Ishikawa (cell line): Measurements from ENCODE around the gene RNH1.

Experiments
- CEBPB ChIP-seq: IDR thresholded peaks from 2 replicates; pipeline ENCODE4 v1.6.1; 2012
- CREB1 ChIP-seq: IDR thresholded peaks from 2 replicates; pipeline ENCODE4 v1.6.1; 2012; ENCODE audit warnings: low read depth
- EGR1 ChIP-seq: IDR thresholded peaks from 2 replicates; pipeline ENCODE4 v1.6.1; 2012
- EP300 ChIP-seq: IDR thresholded peaks from 2 replicates; pipeline ENCODE4 v1.6.1; 2012; ENCODE audit warnings: borderline replicate concordance
- FOXM1 ChIP-seq: IDR thresholded peaks from 2 replicates; pipeline ENCODE4 v1.6.1; 2012; ENCODE audit warnings: low read depth, borderline replicate concordance
- MAX ChIP-seq: IDR thresholded peaks from 2 replicates; pipeline ENCODE4 v1.6.1; 2012
- NFIC ChIP-seq: IDR thresholded peaks from 2 replicates; pipeline ENCODE4 v1.6.1; 2012
- RAD21 ChIP-seq: IDR thresholded peaks from 2 replicates; pipeline ENCODE4 v1.6.1; 2012; ENCODE audit warnings: low read depth
- REST ChIP-seq: IDR thresholded peaks from 2 replicates; pipeline ENCODE4 v1.6.1; 2012; ENCODE audit warnings: low read depth, mild to moderate bottlenecking
- TAF1 ChIP-seq: IDR thresholded peaks from 2 replicates; pipeline ENCODE4 v1.6.1; 2012; ENCODE audit warnings: low read depth, mild to moderate bottlenecking
- TCF12 ChIP-seq: IDR thresholded peaks from 2 replicates; pipeline ENCODE4 v1.6.1; 2012; ENCODE audit warnings: low read depth
- TEAD4 ChIP-seq: IDR thresholded peaks from 2 replicates; pipeline ENCODE4 v1.6.1; 2012
- USF1 ChIP-seq: IDR thresholded peaks from 2 replicates; pipeline ENCODE4 v1.6.1; 2012
- YY1 ChIP-seq: IDR thresholded peaks from 2 replicates; pipeline ENCODE4 v1.6.1; 2012; ENCODE audit warnings: low read depth
- ZBTB7A ChIP-seq: IDR thresholded peaks from 2 replicates; pipeline ENCODE4 v1.6.1; 2012; ENCODE audit warnings: low read depth

RNH1 gene

GRCh38 chr11:553083-553987 is 46.3 kb upstream of the RNH1 start:
- no peak for TF ChIP-seq CEBPB
- TF ChIP-seq ZBTB7A, result no peak; the same call in 1 of the 2 replicates
- no peak for TF ChIP-seq EP300
- TF ChIP-seq YY1, result no peak
- TF ChIP-seq NFIC, result no peak
- TF ChIP-seq CREB1, result no peak
- TF ChIP-seq MAX, result no peak
- TF ChIP-seq TEAD4, result no peak
- TF ChIP-seq REST, result no peak
- TF ChIP-seq USF1, result no peak
- no peak for TF ChIP-seq TCF12
- no peak for TF ChIP-seq EGR1
- no peak for TF ChIP-seq RAD21
- TF ChIP-seq TAF1, result no peak
- no peak for TF ChIP-seq FOXM1

GRCh38 chr11:551596-551995 is 44.6 kb upstream of the RNH1 start:
- TF ChIP-seq REST (no peak), FOXM1 (no peak), TCF12 (no peak), CREB1 (no peak)

- no peak for TF ChIP-seq CEBPB
- TF ChIP-seq RAD21, result no peak
- TF ChIP-seq ZBTB7A, result no peak
- TF ChIP-seq EGR1, result no peak
- no peak for TF ChIP-seq TAF1
- no peak for TF ChIP-seq NFIC
- TF ChIP-seq MAX, result no peak
Measured at GRCh38 chr11:551131-551530, 44.1 kb upstream of the RNH1 start.

- TF ChIP-seq FOXM1, result no peak
- TF ChIP-seq EGR1, result no peak
- no peak for TF ChIP-seq REST
- no peak for TF ChIP-seq TEAD4
- no peak for TF ChIP-seq RAD21
- no peak for TF ChIP-seq YY1
- no peak for TF ChIP-seq CEBPB
- TF ChIP-seq EP300, result no peak
- no peak for TF ChIP-seq CREB1
- no peak for TF ChIP-seq USF1
Measured at GRCh38 chr11:550746-551085, 43.7 kb upstream of the RNH1 start.
